ENCODE measurements around the gene KCNT1.

Gene KCNT1

DNA sequence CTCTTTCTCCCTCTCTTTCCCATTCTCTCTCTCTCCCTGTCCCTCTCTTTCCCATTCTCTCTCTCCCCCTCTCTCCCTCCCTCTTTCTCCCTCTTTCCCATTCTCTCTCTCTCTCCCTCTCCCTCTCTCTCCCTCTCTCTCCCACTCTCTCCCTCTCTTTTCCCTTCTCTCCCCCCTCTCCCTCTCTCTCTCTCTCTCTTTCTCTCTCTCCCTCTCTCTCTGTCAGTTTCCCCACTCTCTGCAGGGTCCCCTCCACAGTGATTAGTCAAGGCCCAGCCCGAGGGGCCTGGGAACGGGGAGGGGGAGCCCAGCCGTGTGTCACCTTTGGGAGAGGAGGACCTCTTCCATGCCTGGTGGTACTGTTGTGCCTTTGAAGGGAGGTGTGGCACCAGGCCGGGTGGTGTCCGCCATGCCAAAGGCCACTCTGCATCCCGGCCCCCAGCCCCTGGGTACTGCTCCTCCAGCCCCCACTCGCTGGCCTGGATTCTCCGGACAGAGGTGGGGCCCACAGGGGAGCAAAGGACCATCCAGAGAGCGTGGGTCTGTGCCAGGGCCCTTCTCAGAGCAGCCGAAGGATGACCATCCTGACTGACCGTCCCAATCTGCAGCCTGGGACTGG, 25.4 kb downstream of the KCNT1 start:
- no peak overlapping the region for H3K4me3 ChIP-seq (ENCODE audit: low read depth, low read length)
- TF ChIP-seq CTCF (IDR thresholded peaks at IDR 0.05; ENCODE audit: low read depth, low read length, missing control alignments), result no peak
- DNase-seq (ENCODE audit: low read depth), result no peak
- in situ Hi-C loops (cut with HindIII; ENCODE audit: low sequenced_read_pairs), result no loop called here

DNA sequence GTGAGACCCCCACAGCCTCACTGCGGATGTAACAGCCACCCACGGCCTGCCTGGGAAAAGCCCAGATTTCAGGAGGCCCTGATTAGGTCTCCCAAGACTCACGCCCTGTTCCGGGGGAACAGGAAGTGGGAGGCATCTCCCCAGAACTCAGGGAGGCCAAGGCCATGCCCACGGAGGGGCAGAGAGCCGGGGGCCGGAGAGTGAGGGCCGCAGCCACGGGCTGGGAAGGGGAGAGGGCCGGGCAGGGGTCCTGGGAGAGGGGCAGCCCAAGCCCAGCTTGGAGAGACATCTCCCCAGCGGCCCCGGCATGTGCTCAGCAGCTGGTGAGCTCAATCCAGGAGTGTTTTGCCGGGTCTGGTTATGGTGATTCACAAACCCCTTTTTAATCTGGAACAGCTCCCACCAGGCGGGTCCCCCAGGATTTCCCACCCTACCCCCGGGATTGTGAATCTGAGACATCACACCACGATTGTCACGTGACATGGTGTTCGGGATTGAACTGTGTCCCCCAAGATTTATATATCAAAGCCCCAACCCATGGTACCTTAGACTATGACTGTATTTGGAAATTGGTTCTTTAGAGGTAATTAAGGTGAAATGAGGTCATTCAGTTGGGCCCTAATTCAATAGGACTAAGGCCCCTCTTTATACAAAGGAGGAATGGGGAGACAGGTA, 26.6 kb downstream of the KCNT1 start:
- no peak overlapping the region for H3K4me3 ChIP-seq (ENCODE audit: low read depth, low read length)
- TF ChIP-seq CTCF (IDR thresholded peaks at IDR 0.05; ENCODE audit: low read depth, low read length, missing control alignments), result no peak
- in situ Hi-C loops (cut with HindIII; ENCODE audit: low sequenced_read_pairs), result no loop called here
- no peak for DNase-seq (ENCODE audit: low read depth)

GRCh38 chr9:135729480-135729879, 27.5 kb downstream of the KCNT1 start:
- in situ Hi-C loops (cut with HindIII; ENCODE audit: low sequenced_read_pairs), result no loop called here
- TF ChIP-seq CTCF (IDR thresholded peaks at IDR 0.05; ENCODE audit: low read depth, low read length, missing control alignments), result no peak
- no peak overlapping the region for H3K4me3 ChIP-seq (ENCODE audit: low read depth, low read length)
- no peak for DNase-seq (ENCODE audit: low read depth)

DNA sequence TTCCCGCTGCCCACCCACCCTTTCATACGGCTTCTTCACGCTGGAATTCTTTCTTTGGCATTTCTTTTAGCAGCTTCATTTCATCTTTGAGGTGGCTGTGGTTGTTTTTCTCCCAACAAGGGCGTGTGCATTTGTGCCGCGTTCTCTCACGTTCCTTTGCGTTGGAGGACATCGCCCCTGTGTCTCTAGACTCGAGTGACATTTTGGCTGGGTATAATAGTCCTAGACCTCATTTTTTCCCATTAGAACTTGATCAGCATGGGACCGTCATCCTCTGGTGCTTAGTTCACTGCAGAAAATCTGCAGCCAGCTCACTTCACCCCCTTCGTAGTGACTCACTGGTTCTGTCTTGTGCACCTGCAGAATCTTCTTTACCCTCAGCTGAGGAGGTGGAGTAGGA, 29.5 kb downstream of the KCNT1 start:
- DNase-seq (ENCODE audit: low read depth), result no peak
- no peak for TF ChIP-seq CTCF (IDR thresholded peaks at IDR 0.05; ENCODE audit: low read depth, low read length, missing control alignments)
- in situ Hi-C loops (cut with HindIII; ENCODE audit: low sequenced_read_pairs), result no loop called here
- H3K4me3 ChIP-seq (ENCODE audit: low read depth, low read length), result no peak overlapping the region

GRCh38 chr9:135732569-135733257, 30.7 kb downstream of the KCNT1 start:
- TF ChIP-seq CTCF (IDR thresholded peaks at IDR 0.05; ENCODE audit: low read depth, low read length, missing control alignments), result no peak
- in situ Hi-C loops (cut with HindIII; ENCODE audit: low sequenced_read_pairs), result no loop called here
- no peak for DNase-seq (ENCODE audit: low read depth)
- no peak overlapping the region for H3K4me3 ChIP-seq (ENCODE audit: low read depth, low read length)

DNA sequence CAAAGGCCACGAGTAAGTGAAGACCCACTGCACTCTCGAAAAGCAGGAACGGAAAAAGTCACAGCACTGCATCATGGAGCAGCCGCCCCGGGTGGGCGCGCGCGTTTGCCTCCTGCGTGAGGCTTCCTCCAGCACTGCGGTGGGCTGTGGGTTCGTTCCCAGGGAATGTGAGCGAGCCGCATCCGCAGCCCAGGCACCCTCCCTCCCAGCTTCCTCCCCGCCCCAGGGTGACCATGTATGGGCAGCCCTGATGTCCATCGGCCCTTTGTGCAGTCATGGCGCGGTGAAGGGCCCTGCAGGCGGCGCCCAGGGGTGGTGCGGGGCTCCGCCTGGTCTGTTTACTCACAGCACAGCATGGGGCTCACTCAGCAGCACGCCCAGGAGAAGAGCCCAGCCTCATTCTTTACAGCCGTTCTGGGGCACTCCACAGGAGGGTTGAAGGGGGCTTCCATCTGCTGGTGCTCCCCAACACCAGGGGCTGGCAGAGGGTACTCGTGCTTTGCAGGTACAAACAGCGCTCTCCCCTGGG, 32.7 kb downstream of the KCNT1 start:
- TF ChIP-seq CTCF (IDR thresholded peaks at IDR 0.05; ENCODE audit: low read depth, low read length, missing control alignments), result no peak
- no peak overlapping the region for H3K4me3 ChIP-seq (ENCODE audit: low read depth, low read length)
- in situ Hi-C loops (cut with HindIII; ENCODE audit: low sequenced_read_pairs), result no loop called here
- no peak for DNase-seq (ENCODE audit: low read depth)

Measured in astrocyte of the cerebellum (primary cell).